GM12878 (cell line): Measurements from ENCODE around the gene GIPC3. TPM values are rescaled to one million over a fixed set of nuclear protein-coding genes. Genes with fewer than 3 reads are reported as not detected.
A peak's percentile ranks its signal among the peaks of the same experiment; 100 is the strongest.

Experiments
- BMI1 ChIP-seq: fragments of 450-650 bp; IDR thresholded peaks from 2 replicates; pipeline ENCODE4 v1.6.1; 2016; ENCODE audit warnings: mild to moderate bottlenecking, moderate library complexity, borderline replicate concordance
- BRCA1 ChIP-seq: IDR thresholded peaks from 2 replicates; pipeline ENCODE4 v1.6.1; 2011; ENCODE audit warnings: low read depth, low read length, improper control_type of control experiment
- CBX5 ChIP-seq: sonication (generic); IDR thresholded peaks from 2 replicates; pipeline ENCODE4 v1.6.1; 2016; ENCODE audit warnings: low read depth, moderate library complexity, mild to moderate bottlenecking, inconsistent platforms
- E2F4 ChIP-seq: IDR thresholded peaks from 2 replicates; pipeline ENCODE4 v1.6.1; 2012; ENCODE audit warnings: low read depth, low read length, improper control_type of control experiment
- JUNB ChIP-seq: IDR thresholded peaks from 2 replicates; pipeline ENCODE4 v1.6.1; 2016; ENCODE audit warnings: antibody characterized with exemption, mild to moderate bottlenecking
- MTA2 ChIP-seq: fragments of 450-650 bp; IDR thresholded peaks from 2 replicates; pipeline ENCODE4 v1.6.1; 2016; ENCODE audit warnings: low read depth, mild to moderate bottlenecking, moderate library complexity
- NFIC ChIP-seq: IDR thresholded peaks from 2 replicates; pipeline ENCODE4 v1.6.1; 2012; ENCODE audit warnings: low read depth, mild to moderate bottlenecking, inconsistent platforms, low read length, moderate library complexity
- NFXL1 ChIP-seq: fragments of 450-650 bp; IDR thresholded peaks from 2 replicates; pipeline ENCODE4 v1.6.1; 2017; ENCODE audit warnings: antibody characterized with exemption, mild to moderate bottlenecking, borderline replicate concordance
- NR2F1 ChIP-seq: fragments of 450-650 bp; conservative IDR thresholded peaks from 2 replicates; pipeline ENCODE4 v1.6.1; 2017; ENCODE audit warnings: mild to moderate bottlenecking
- PBX3 ChIP-seq: IDR thresholded peaks from 2 replicates; pipeline ENCODE4 v1.6.1; 2011; ENCODE audit warnings: mild to moderate bottlenecking, low read depth, low read length, moderate library complexity; ENCODE audit not compliant: insufficient replicate concordance
- POU2F2 ChIP-seq: IDR thresholded peaks from 3 replicates; pipeline ENCODE4 v1.6.1; 2011; ENCODE audit warnings: low read depth, mild to moderate bottlenecking, low read length, borderline replicate concordance
- REST ChIP-seq: IDR thresholded peaks from 2 replicates; pipeline ENCODE4 v1.6.1; 2012; ENCODE audit warnings: mild to moderate bottlenecking, low read depth, low read length
- STAT1 ChIP-seq: fragments of 450-650 bp; conservative IDR thresholded peaks from 2 replicates; pipeline ENCODE4 v1.6.1; 2014; ENCODE audit warnings: antibody characterized with exemption, mild to moderate bottlenecking
- TCF3 ChIP-seq: IDR thresholded peaks from 2 replicates; pipeline ENCODE4 v1.6.1; 2012; ENCODE audit warnings: low read depth, mild to moderate bottlenecking, low read length, borderline replicate concordance; ENCODE audit not compliant: insufficient read depth
- TCF7 ChIP-seq: IDR thresholded peaks from 2 replicates; pipeline ENCODE4 v1.6.1; 2014; ENCODE audit warnings: antibody characterized with exemption, borderline replicate concordance
- USF1 ChIP-seq: IDR thresholded peaks from 2 replicates; pipeline ENCODE4 v1.6.1; 2011; ENCODE audit warnings: borderline replicate concordance, low read depth, mild to moderate bottlenecking, moderate library complexity, mixed read lengths, low read length; ENCODE audit not compliant: insufficient read depth; ENCODE audit errors: extremely low read length
- ZBTB11 ChIP-seq: fragments of 450-650 bp; formaldehyde crosslinking; IDR thresholded peaks from 2 replicates; pipeline ENCODE4 v1.5.0; 2022; ENCODE audit warnings: mild to moderate bottlenecking, missing genetic modification characterization
- ZNF384 ChIP-seq: IDR thresholded peaks from 2 replicates; pipeline ENCODE4 v1.6.1; 2012; ENCODE audit warnings: low read depth, mild to moderate bottlenecking, low read length, improper control_type of control experiment, borderline replicate concordance
- polyA plus RNA-seq, 11 experiments: library from polyadenylated mRNA; depleted of rRNA in 4 of 11; unstranded in 6 of 11; stranded (reverse) in 5 of 11; fragments of >200 nt; fragmentation: Nextera tagmentation in 4 of 11; fragmentation: Illumina TruSeq in 1 of 11; extraction: Ambion mirVana in 4 of 11; extraction: Trizol in 1 of 11; gene quantifications; 1 replicate in 1 of 11; 2 replicates in 10 of 11; pipeline versions ENCODE4 v1.2.1 to v1.2.3, GENCODE V29; 2011 to 2016; ENCODE audit warnings: inconsistent platforms in 2 of 11, missing spikeins in 2 of 11, low read depth in 1 of 11
- total RNA-seq, 4 experiments: library from RNA; depleted of rRNA in 3 of 4; stranded (reverse); fragments of >200 nt in 3 of 4; fragmentation: Illumina TruSeq in 1 of 4; extraction: Trizol in 1 of 4; gene quantifications; 2 replicates each; pipeline versions ENCODE4 v1.2.1 to v1.2.3, GENCODE V29; 2013 to 2021

The GIPC3 gene
- total and polyA plus RNA-seq, 10 of the 15 experiments (the other 5 are each of a cell fraction or from before 2014, with no cell fraction given): not detected

- TF ChIP-seq USF1: peak; percentile 36
- TF ChIP-seq JUNB: no peak
- TF ChIP-seq TCF3: no peak
- TF ChIP-seq POU2F2: no peak
- no peak for TF ChIP-seq NFXL1
- no peak; the same call in 1 of the 2 replicates for TF ChIP-seq NR2F1
- TF ChIP-seq REST: no peak
- TF ChIP-seq BRCA1: no peak
- no peak for TF ChIP-seq E2F4
- no peak for TF ChIP-seq NFIC
- no peak for TF ChIP-seq STAT1
- TF ChIP-seq ZNF384: no peak
- TF ChIP-seq MTA2: 0 out of 2 replicates have a peak, but pooled peaks have one; percentile 16
- TF ChIP-seq PBX3: no peak
- no peak for TF ChIP-seq TCF7
- no peak for TF ChIP-seq BMI1
- TF ChIP-seq CBX5: no peak
- no peak for TF ChIP-seq ZBTB11 (CRISPR knock-in tag)
Observed at GRCh38 chr19:3604987-3605343, 19.7 kb downstream of the GIPC3 start (continued).
